Mucosa of rectum (tissue), 2 donors: Measurements from ENCODE around the gene CDKL5.
A peak's percentile ranks its signal among the peaks of the same experiment; 100 is the strongest.

Source experiments
- H3K27ac ChIP-seq, 2 donors: one replicate each; pipeline ENCODE4 v1.7.0; 2013; ENCODE audit warnings: inconsistent platforms in 2 of 2, low read depth in 2 of 2, low read length in 2 of 2
- H3K27me3 ChIP-seq, 2 donors: one replicate each; pipeline ENCODE4 v1.7.0; 2013; ENCODE audit warnings: low read length in 2 of 2; ENCODE audit not compliant: control insufficient read depth in 2 of 2, insufficient read depth in 2 of 2
- H3K36me3 ChIP-seq, 2 donors: one replicate each; pipeline ENCODE4 v1.7.0; 2013; ENCODE audit warnings: low read length in 2 of 2; ENCODE audit not compliant: control insufficient read depth in 2 of 2, insufficient read depth in 2 of 2
- H3K4me1 ChIP-seq, 2 donors: one replicate each; pipeline ENCODE4 v1.7.0; 2013; ENCODE audit warnings: low read length in 2 of 2, mild to moderate bottlenecking in 1 of 2; ENCODE audit not compliant: control insufficient read depth in 2 of 2, insufficient read depth in 2 of 2
- H3K4me3 ChIP-seq, 2 donors: one replicate each; pipeline ENCODE4 v1.7.0; 2013; ENCODE audit warnings: low read length in 2 of 2
- H3K9ac ChIP-seq, 2 donors: one replicate each; pipeline ENCODE4 v1.7.0; 2013; ENCODE audit warnings: low read length in 2 of 2, low read depth in 1 of 2, mild to moderate bottlenecking in 1 of 2
- H3K9me3 ChIP-seq, 2 donors: one replicate each; pipeline ENCODE4 v1.7.0; 2013; ENCODE audit warnings: low read length in 2 of 2; ENCODE audit not compliant: control insufficient read depth in 2 of 2
- donor health status: healthy.
- donor health status: Normal muscosa, but diverticular disease.

CDKL5 gene

GRCh38 chrX:18654875-18655836, 229.7 kb downstream of the CDKL5 start:
- Histone ChIP-seq H3K36me3 (no peaks in the 10 kb centered on the region), H3K4me1 (no peaks in the 10 kb centered on the region), H3K27me3 (peaks cover 0 to 4% of the 10 kb centered on the region in 2 donors), H3K9me3 (no peaks in the 10 kb centered on the region), H3K4me3 (no peak overlapping the region), H3K9ac (no peak overlapping the region), H3K27ac (no peak overlapping the region)

- Histone ChIP-seq H3K4me3 (no peak overlapping the region), H3K9ac (no peak overlapping the region), H3K4me1 (no peaks in the 10 kb centered on the region), H3K27me3 (no peaks in the 10 kb centered on the region), H3K9me3 (no peaks in the 10 kb centered on the region), H3K27ac (no peak overlapping the region), H3K36me3 (no peaks in the 10 kb centered on the region)
These were observed 235.9 kb downstream of the CDKL5 start for GRCh38 chrX:18661273-18661672.

DNA sequence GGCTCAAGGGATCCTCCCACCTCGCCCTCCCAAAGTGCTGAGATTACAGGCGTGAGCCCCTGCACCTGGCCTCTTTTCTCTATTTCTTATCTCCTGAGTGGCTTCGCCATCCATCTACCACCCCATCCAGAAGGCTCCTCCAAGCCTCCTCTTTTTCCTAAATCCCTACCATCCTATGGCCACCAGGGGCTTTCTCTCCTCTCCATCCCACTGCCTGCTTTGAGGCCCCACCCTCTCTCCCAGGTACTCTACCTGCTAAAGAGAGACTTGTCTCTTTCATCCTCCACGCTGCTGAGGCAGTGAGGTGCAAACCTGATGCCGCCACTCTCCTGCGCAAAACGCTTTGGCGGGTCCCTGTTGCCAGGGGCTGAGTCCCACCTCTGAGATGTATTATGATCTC, 239.5 kb downstream of the CDKL5 start:
- H3K9ac ChIP-seq: no peak overlapping the region
- no peaks in the 10 kb centered on the region for H3K4me1 ChIP-seq
- no peaks in the 10 kb centered on the region for H3K9me3 ChIP-seq
- H3K27ac ChIP-seq: no peak overlapping the region
- no peak overlapping the region for H3K4me3 ChIP-seq
- H3K27me3 ChIP-seq: no peaks in the 10 kb centered on the region
- H3K36me3 ChIP-seq: no peaks in the 10 kb centered on the region

- no peak overlapping the region for H3K9ac ChIP-seq
These were observed 241.2 kb downstream of the CDKL5 start for GRCh38 chrX:18666614-18667013.

DNA sequence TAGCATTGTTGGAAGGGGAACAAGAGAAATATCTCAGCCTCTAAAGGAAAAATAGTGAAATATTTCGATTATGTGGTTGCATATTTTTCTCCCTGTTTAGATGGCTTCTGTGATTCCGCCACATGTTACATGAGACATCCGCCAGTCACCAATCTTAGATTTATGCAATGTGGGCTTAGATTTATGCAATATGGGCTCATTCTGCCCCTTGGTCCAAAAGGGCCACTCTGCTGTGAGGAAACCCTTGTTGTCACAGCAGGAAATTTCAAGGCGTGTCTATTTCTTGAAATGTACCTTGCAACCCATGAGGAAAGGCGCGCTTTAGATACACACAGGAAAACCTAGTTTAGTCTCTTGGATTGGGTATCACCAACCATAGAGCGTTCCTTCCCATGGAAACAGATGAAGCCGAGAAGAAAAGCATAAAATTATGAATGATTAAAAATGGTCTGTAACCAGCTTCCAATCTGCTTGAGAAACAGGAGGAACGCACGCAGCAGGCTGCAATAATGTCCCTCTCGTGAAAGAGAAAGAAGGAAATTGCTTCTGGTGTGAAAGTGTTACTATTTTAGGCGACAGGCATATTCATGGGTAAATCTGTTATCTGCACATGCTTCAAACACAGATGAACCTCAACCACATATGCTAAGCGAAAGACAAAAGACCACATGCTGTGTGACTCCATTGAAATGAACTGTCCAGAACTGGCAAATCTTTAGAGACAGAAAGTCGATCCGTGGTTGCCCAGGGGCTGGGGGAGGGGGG, 242.8 kb downstream of the CDKL5 start:
- no peak overlapping the region for H3K9ac ChIP-seq
- no peaks in the 10 kb centered on the region for H3K9me3 ChIP-seq
- no peaks in the 10 kb centered on the region for H3K27me3 ChIP-seq
- no peak overlapping the region for H3K4me3 ChIP-seq
- H3K36me3 ChIP-seq: no peaks in the 10 kb centered on the region
- H3K4me1 ChIP-seq: no peaks in the 10 kb centered on the region
- H3K27ac ChIP-seq: no peak overlapping the region

More at GRCh38 chrX:18666614-18667013, 241.2 kb downstream of the CDKL5 start:
- Histone ChIP-seq H3K27me3 (no peaks in the 10 kb centered on the region), H3K36me3 (no peaks in the 10 kb centered on the region), H3K4me1 (no peaks in the 10 kb centered on the region), H3K9me3 (no peaks in the 10 kb centered on the region), H3K4me3 (no peak overlapping the region), H3K27ac (no peak overlapping the region)

DNA sequence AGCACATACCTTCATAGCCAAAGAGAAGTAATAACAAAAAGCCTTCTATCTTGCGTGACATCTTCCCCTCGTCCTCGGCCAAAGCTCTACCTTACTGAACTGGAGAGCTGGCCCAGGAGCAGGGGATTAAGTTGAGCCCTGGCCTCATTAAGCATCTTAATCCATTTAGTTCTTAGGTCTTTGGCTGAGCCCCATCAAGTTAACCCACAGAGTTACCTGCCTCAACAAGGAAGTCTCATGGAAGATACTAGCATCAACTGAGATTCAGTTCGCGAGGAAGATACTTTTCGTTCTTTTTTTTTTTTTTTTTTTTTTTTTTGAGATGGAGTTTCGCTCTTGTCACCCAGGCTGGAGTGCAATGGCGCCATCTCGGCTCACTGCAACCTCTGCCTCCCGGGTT, 246.6 kb downstream of the CDKL5 start, which contains the start of gene RS1:
Gene RS1, minus strand, starts transcription at position 101 of the 400 bp plus-strand sequence. Its CDS starts 40 bp downstream, at position 61.
- no peaks in the 10 kb centered on the region for H3K9me3 ChIP-seq

DNA sequence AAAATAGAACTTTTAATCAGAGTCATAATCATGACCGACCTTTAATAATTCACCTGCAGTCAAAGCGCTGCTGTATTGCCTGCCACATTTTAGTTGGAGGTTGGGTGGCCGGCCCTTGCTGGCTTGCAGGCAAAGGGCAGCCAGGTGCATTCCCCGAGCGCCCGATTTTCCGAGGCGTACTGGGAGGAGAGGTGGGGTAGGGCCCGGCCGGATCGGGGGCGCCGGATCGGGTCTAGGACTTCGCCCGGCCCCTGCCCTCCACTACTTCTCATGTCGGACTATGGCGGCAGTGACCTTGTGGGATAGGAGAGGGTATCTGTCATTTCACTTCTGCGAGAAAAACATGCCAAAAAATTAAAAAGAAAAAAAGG, 249.0 kb downstream of the CDKL5 start:
- Histone ChIP-seq H3K27me3 (no peaks in the 10 kb centered on the region), H3K27ac (peak overlapping the region; percentile 43 to 47), H3K9me3 (no peaks in the 10 kb centered on the region), H3K36me3 (no peaks in the 10 kb centered on the region), H3K4me3 (peak overlapping the region; percentile 62 to 69), H3K4me1 (peaks cover 0 to 2% of the 10 kb centered on the region in 2 donors), H3K9ac (peak overlapping the region; percentile 32 to 69)

More for the DNA sequence above, 246.6 kb downstream of the CDKL5 start, which contains the start of gene RS1:
- H3K36me3 ChIP-seq: no peaks in the 10 kb centered on the region
- no peaks in the 10 kb centered on the region for H3K27me3 ChIP-seq
- H3K27ac ChIP-seq: no peak within 1 kb of the TSS
- H3K4me1 ChIP-seq: peaks cover 0 to 2% of the 10 kb centered on the region in 2 donors
- H3K4me3 ChIP-seq: no peak within 1 kb of the TSS
- H3K9ac ChIP-seq: no peak within 1 kb of the TSS

GRCh38 chrX:18674788-18675735, 249.7 kb downstream of the CDKL5 start:
- Histone ChIP-seq H3K27me3 (no peaks in the 10 kb centered on the region), H3K27ac (peak overlapping the region; percentile 71 to 74), H3K9me3 (no peaks in the 10 kb centered on the region), H3K36me3 (no peaks in the 10 kb centered on the region), H3K4me3 (peak overlapping the region; percentile 69 to 74), H3K9ac (peak overlapping the region; percentile 52 to 78), H3K4me1 (peaks cover 0 to 2% of the 10 kb centered on the region in 2 donors)

DNA sequence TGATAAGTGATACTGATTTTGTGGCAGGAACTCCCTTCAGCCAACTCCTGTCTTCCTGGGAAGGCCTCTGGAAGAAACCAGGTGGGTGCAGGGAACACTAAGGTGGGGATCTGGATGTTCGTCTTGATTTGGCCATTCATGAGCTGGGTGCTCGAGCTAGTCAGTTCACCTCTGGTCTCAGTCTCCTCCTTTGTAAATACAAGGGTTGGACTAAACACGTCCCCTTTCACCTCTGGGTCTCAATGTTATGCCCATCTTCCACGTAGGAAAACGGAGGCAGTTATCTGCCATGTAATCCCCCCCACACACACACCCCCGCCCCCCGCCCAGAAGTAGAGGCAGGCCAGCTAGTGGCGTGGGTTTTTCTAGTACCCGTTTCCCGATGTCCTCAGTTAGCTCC, 250.6 kb downstream of the CDKL5 start:
- no peak overlapping the region for H3K27ac ChIP-seq

More for the DNA sequence above, 250.6 kb downstream of the CDKL5 start:
- Histone ChIP-seq H3K4me1 (peaks cover 0 to 2% of the 10 kb centered on the region in 2 donors), H3K27me3 (no peaks in the 10 kb centered on the region), H3K9me3 (no peaks in the 10 kb centered on the region), H3K9ac (no peak overlapping the region), H3K4me3 (no peak overlapping the region), H3K36me3 (no peaks in the 10 kb centered on the region)
